HG03442 (cell line): ENCODE data around the gene TRHDE.
"Not testable (repeated sequence)": the region's sequence is repeated elsewhere in the genome, so short reads cannot be mapped to it uniquely, and the experiment has no call there.

ENCODE experiments used
- ATAC-seq: cut with Tn5 transposase; IDR thresholded peaks from one replicate; pipeline ENCODE4 v1.9.1; 2021; ENCODE audit warnings: mild to moderate bottlenecking, moderate library complexity; ENCODE audit not compliant: unreplicated experiment

TRHDE gene

GRCh38 chr12:72602581-72602980 lies 330.4 kb downstream of the TRHDE start:
- ATAC-seq, result no peak

DNA sequence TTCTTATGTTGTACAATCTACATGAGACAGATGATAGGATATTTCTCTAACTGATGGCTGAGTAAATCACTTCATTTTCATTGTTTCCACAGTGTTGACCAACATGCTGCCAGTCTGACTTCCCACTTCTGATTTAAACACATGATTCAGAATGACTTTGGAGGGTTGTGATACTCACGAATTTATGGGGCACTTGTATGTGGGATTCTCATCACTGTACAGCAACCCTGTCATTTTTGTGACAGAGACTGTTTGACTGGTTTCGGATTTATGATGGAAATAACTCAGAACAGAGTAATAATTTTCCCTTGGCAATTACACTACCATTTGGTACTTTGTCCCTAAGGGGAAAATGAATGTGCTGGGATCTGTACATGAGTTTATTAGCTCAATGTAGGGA lies 333.8 kb downstream of the TRHDE start:
- ATAC-seq, result no peak

DNA sequence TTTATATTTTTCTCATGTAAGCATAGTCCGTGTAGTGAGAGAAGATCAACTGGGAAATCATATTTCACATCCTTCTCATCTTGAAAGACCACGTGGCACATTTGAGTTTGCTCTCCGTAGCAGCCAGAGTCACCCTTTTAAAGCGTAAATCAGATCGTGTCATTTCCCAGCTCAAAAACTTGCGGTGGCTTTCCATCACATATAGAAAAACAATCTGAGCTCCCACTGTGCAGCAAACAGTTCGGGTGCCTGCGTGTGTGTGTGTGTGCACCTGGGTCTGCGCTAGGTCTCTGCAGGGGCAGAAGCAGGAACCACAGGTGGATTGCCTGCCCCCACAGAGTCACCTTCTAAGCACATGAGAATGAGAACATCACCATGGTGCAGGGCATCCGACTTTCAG lies 338.2 kb downstream of the TRHDE start:
- no peak for ATAC-seq

- ATAC-seq, result no peak
These were observed 338.7 kb downstream of the TRHDE start for GRCh38 chr12:72610854-72611358.

DNA sequence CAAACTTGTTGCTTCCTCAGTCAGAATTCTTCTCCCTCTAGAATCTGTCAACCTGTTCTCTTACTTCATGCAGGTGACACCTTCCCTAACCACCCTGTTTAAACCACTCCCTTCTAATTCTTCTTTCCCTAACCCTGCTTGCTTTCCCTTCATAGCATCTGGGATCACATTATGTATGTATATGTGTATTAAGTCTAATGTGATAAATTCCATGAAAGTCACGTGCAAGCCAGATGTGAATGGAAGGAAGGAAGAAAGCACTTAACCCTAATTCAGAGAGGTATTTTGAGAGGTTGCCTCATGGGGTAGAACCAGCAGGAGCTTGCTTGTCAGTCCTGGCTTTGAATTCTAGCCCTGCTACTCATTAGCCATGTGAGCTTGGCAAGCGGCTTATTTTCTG lies 340.0 kb downstream of the TRHDE start:
- no peak for ATAC-seq

DNA sequence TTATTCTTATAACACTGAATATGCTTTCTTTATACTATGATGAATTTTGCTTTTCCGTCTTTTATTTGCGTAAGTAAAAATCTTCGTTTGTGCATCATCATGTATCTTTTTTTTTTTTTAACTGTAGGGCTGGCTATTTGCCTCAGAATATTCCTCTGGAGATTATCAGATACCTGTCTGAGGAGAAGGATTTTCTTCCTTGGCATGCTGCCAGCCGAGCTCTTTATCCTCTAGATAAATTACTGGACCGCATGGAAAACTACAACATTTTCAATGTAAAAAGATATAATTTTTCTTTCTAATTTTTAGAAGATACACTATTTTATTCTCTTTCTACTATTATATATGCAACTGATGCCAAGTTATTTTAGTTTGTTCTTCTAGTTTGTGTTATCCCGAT lies 346.6 kb downstream of the TRHDE start:
- ATAC-seq, result no peak

GRCh38 chr12:72622556-72622955 lies 350.4 kb downstream of the TRHDE start:
- no peak for ATAC-seq

- ATAC-seq, result no peak
These were observed 359.9 kb downstream of the TRHDE start for GRCh38 chr12:72631926-72632685.

GRCh38 chr12:72642706-72643105 lies 370.5 kb downstream of the TRHDE start:
- ATAC-seq, result no peak

- ATAC-seq, result no peak
These were observed 375.0 kb downstream of the TRHDE start for GRCh38 chr12:72647139-72647538.

- ATAC-seq, result no peak
These were observed 386.4 kb downstream of the TRHDE start for GRCh38 chr12:72658615-72659014.

DNA sequence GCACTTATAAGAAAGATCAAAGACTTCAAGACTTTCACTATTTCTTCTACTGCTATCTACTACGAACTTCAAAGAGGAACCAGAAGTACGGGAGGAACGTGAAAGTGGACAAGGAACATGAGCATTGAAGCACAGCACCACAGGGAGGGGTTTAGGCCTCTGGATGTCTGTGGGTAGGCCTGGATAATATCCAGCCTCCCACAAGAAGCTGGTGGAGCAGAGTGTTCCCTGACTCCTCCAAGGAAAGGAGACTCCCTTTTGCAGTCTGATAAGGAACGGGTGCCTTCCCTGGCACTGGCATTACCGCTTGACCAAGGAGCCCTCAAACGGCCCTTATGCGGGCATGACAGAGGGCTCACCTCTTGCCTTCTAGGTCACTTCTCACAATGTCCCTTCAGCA lies 388.0 kb downstream of the TRHDE start:
- ATAC-seq, result not testable (repeated sequence)

DNA sequence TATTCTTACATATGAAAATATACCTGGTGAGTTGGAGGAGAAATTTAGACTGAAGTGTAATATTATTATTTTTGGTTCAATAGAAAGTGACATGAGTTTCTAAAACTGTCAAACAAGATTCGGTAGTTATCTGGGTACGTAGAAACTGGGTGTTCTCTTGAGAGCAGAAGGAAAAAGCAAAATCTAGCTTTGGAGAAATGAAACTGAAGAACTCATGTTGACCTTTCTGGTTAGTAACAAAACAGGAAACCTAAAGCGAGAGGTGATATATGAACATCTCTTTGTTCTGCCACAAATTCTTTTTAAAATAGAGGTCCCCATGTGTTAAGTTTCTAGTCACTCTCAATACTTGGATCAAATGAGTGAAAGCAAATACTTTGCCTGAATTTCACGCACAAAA lies 401.7 kb downstream of the TRHDE start:
- peak; percentile 82 for ATAC-seq

DNA sequence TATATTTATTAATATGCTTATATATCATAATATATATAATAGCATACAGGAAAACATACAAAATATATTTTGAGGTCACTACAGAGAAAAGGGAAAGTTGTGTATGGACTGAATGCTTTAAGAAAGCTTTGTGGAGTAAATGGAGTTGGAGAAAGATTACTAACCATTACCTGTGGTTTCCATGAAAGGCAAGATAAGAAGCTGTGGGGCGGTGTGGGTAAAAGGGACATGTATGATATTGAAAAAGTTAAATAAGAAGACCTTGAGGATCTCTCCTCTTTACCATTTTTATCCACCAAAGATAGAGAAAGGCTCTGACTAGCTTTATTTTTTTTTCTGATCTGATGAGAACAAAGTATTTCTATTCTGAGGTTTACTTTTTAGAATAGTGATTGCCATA lies 404.4 kb downstream of the TRHDE start:
- no peak for ATAC-seq

DNA sequence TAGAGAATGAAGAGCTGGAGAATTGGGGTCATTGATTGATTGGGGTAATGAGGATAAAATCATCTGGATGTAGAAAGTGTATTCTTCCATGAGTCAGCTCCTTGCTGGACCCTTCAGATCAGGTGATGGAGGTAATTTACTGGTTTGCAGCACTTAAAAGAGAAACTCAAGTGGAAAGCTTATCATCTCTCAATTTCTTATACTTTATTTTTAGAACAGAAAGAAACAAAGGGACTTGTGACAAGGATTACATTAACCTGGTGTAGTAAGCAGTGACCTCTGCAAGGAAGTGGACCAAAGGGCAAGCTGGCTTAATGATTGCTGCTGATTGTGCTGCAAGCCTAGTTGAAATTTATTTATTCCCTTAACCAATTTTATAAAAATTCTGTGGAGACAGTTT lies 405.0 kb downstream of the TRHDE start:
- no peak for ATAC-seq

DNA sequence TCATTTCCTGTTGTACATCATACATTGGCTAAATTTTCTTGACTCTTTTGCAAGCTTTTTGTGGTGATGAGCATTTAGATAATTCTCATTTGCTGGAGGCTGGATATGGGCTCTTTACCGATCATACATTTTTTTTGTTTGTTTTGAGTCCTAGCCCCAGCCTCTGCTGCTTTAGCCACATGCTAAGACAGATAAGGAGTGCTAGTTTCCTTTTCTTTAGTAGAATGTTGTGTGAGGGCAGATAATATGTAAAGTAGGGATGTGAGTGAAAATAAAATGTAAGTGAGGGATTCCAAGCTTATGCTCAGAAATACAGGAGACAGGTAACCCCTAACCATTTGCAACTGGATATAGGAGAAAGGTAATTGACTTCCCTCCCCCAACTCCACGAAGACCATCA lies 405.7 kb downstream of the TRHDE start:
- no peak for ATAC-seq

- ATAC-seq, result no peak
These were observed 407.1 kb downstream of the TRHDE start for GRCh38 chr12:72679147-72679757.

DNA sequence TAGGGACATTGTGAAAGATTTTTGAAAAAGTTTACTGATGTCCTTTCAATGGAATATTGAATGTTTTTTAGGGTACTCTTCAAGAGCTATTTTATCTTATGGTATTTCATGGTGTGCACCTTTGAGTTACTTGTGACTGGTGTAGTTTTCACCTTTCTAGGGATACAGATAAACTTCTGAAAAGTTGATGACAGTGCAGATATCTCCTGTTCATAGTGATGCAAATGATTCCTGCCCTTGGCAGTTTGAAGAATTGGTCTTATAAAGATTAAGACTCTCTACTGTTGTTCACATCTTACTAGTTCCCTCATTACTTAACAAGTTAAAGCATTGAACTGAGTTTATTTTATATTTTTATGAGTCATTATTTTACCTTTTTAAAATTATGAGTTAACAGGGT lies 408.9 kb downstream of the TRHDE start:
- ATAC-seq, result no peak

DNA sequence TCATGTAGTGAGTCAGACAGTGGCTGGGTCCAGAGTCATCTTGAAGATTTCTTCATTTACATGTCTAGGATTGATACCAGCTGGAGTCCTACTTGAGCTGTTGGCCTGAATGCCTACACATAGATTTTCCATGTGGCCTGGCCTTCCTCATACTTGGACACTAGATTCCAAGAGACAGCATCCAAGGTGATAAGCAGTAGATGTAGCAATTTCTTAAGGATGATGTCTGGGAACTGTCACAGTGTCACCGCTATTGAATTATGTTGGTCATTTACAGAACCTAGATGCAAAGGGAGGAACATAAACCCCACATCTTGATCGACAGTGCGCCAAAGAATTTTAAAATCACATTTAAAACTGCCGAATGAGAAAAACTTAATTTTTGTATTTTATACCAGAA lies 412.3 kb downstream of the TRHDE start:
- no peak for ATAC-seq

- ATAC-seq, result no peak
These were observed 420.2 kb downstream of the TRHDE start for GRCh38 chr12:72692338-72692737.

DNA sequence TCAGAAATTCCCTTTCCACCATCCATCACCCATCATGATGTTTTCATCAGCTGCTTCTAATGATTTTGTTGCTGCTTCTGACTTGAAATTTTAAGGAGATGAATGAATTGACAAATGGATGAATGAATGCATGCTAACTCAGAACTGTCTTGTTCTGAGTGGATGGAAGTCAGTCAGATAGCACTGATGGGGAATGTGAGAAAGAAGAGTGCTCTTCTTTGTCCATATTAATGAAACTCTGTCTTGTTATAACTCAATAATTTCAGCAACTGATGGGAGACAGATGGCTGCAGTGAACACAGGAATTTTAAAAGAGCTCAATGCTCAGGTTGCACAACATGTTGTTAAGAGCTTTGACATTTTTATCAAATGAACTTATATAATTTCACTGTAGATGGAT lies 422.0 kb downstream of the TRHDE start:
- ATAC-seq, result no peak

DNA sequence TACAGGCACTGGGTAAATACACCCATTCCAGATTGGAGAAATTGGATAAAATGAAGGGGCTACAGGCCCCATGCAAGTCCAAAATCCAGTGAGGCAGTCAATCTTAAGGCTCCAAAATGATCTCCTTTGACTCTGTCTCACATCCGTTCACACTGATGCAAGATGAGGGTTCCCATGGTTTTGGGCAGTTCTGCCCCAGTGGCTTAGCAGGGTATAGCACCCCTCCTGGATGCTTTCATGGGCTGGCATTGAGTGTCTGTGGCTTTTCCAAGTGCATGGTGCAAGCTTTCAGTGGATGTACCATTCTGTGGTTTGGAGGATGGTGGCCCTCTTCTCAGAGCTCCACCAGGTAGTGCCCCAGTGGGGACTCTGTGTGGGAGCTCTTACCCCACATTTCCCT lies 427.2 kb downstream of the TRHDE start:
- ATAC-seq, result no peak

GRCh38 chr12:72712025-72712424 lies 439.9 kb downstream of the TRHDE start:
- not testable (repeated sequence) for ATAC-seq
